ENCODE data around the gene KIF2B. TPM values are rescaled to one million over a fixed set of nuclear protein-coding genes. Genes with fewer than 3 reads are reported as not detected.

KIF2B gene, protein sequence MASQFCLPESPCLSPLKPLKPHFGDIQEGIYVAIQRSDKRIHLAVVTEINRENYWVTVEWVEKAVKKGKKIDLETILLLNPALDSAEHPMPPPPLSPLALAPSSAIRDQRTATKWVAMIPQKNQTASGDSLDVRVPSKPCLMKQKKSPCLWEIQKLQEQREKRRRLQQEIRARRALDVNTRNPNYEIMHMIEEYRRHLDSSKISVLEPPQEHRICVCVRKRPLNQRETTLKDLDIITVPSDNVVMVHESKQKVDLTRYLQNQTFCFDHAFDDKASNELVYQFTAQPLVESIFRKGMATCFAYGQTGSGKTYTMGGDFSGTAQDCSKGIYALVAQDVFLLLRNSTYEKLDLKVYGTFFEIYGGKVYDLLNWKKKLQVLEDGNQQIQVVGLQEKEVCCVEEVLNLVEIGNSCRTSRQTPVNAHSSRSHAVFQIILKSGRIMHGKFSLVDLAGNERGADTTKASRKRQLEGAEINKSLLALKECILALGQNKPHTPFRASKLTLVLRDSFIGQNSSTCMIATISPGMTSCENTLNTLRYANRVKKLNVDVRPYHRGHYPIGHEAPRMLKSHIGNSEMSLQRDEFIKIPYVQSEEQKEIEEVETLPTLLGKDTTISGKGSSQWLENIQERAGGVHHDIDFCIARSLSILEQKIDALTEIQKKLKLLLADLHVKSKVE
- total RNA-seq = not detected

DNA sequence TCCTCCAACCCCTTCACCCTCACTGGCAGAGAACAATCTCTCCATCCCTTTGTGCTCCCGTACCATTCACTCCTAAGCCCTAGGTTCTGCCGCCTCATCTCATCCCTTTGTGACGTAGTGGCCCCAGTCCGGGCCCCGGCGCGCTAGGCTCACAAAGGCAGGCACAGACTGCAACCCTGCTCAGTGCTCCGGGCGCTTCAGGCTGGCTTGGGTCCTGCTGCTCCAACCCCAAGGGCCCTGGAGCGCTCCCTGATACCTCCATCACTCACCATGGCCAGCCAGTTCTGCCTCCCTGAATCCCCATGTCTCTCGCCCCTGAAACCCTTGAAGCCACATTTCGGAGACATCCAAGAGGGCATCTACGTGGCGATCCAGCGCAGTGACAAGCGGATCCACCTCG is at the start of gene KIF2B:
Gene KIF2B (plus strand): TSS at position 164 of the 400 bp plus-strand sequence. CDS start 107 bp downstream, at position 271.
- no peak for TF ChIP-seq CTCF (IDR thresholded peaks at IDR 0.05; ENCODE audit: low read depth)

GRCh38 chr17:53780320-53780719 is 42.4 kb upstream of the KIF2B start:
- TF ChIP-seq CTCF (IDR thresholded peaks at IDR 0.05; ENCODE audit: low read depth) = no peak

DNA sequence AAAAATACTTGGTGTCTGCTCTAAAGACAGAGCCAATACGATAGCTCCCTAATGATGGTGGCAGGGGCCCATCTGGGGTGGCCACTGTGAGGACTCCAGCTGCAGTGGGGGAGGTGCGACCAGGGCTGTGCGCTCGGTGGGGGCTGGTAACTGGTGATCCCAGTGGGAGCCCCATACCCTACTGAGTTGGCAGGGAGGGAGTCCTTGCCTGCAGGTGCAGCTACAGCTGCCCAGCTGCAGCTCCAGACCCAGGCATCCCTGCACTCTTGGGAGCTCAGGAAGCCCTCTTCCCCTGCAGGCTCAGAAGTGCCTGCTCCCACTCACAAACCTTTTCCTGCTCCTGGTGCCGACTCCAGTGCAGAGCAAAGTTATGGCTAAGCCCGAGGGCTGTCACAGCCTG is 31.2 kb upstream of the KIF2B start:
- TF ChIP-seq CTCF (IDR thresholded peaks at IDR 0.05; ENCODE audit: low read depth) = no peak

DNA sequence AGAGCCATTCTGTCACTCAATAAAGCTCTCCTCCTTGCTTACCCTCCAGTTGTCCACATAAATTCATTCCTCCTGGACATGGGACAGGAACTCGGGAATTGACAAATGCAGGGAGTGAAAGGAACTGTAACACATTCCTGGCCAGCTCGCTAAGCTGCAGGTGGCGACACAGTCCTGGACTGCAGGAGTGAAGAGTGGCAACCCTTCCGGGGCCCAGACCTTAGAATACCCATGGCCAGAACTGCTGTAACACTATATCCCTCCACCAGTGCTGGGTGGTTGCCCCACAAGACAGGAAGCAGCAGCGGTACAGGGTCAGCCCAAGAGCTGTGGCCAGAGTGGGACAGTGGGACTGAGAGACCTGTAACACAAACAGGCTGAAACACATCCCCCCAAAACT is 30.3 kb upstream of the KIF2B start:
- TF ChIP-seq CTCF (IDR thresholded peaks at IDR 0.05; ENCODE audit: low read depth) = no peak

- no peak for TF ChIP-seq CTCF (IDR thresholded peaks at IDR 0.05; ENCODE audit: low read depth)
Measured at GRCh38 chr17:53792997-53793396, 29.7 kb upstream of the KIF2B start.

DNA sequence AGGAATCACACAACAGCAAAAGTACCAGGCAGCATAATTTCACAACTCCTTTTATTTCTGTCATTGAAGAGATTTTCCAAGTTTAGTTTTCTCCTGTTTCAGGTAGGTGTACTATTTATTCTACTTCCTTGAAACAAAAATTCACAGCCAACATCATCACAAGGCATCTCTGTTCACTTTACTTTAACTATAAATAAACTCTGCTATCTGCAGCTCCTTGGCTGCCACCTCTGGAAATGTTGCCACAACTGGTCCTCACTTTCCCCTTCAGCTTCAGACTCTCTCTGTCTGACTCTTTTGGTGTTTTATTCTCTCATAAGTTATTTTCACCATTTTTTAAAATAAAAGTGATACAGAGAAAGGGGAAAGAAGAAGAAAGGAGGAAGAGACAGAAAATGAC is 27.9 kb upstream of the KIF2B start:
- TF ChIP-seq CTCF (IDR thresholded peaks at IDR 0.05; ENCODE audit: low read depth) = no peak

DNA sequence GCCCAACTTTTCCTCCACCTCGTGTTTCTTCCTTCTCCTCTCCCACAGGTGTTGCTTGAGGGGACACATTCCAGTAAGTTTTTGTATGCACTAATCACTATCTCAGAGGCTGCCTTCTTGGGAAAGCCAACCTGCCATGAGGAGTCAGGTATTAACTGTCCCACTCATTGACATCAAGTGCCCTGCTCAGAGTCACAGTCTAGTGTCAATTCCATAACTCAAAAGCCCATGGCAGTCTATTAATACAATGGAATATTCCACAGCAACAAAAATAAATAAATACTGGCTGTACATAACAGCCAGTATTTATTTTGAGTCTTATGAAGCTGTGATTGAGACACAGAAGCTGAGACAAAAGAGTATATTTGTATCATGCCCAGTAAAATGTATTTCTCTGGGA is 26.1 kb upstream of the KIF2B start:
- no peak for TF ChIP-seq CTCF (IDR thresholded peaks at IDR 0.05; ENCODE audit: low read depth)
